ENCODE measurements around the gene KCNJ6.
"Not testable (repeated sequence)": the region's sequence is repeated elsewhere in the genome, so short reads cannot be mapped to it uniquely, and the experiment has no call there.

KCNJ6 gene, protein sequence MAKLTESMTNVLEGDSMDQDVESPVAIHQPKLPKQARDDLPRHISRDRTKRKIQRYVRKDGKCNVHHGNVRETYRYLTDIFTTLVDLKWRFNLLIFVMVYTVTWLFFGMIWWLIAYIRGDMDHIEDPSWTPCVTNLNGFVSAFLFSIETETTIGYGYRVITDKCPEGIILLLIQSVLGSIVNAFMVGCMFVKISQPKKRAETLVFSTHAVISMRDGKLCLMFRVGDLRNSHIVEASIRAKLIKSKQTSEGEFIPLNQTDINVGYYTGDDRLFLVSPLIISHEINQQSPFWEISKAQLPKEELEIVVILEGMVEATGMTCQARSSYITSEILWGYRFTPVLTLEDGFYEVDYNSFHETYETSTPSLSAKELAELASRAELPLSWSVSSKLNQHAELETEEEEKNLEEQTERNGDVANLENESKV

GRCh38 chr21:37916310-37917051, at the start of gene KCNJ6:
Gene KCNJ6 (minus strand): TSS chr21:37916457. CDS start chr21:37840682, 75,775 bp downstream.
- no peak for DNase-seq

GRCh38 chr21:37965088-37965805, 49.0 kb upstream of the KCNJ6 start:
- no peak for DNase-seq

DNA sequence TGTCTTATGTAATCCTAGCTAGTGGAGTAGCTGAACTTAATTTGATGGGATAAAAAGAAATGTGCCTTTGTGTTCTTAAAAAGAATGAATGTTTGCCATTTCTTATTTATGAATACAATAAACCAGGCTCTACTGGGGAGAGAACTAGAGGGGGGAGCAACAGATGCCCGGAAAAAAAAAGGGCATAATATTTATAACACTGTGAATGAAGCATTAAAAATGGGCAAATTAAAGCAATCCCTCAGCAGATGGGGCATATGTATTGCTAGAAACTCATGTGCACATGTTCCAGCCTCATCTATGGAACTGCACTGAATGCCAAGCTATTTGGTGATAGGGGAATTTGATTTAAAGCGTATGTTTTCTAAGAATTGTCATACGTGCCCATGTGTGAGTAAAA, 42.3 kb upstream of the KCNJ6 start:
- no peak for DNase-seq

- DNase-seq = no peak
These were observed 40.5 kb upstream of the KCNJ6 start for GRCh38 chr21:37956772-37957171.

DNA sequence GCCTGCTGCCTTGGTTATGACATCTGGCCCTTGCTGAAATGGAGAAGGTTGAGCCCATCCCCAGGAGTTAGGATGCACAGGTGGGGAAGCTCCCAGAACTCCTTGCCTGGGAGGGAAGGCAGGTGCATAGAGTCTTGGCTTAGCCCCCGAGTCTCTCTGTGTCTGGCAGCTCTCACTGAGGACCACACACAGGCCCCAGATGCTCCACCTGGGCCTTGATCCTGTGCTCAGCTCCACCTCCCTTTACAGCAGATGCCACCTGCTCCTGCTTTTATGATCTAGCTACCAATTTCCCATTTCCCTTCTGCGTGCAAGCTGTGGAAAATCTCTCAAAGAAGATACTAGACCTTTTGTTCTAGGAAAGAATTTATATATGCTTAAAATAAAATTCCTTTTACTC, 28.8 kb upstream of the KCNJ6 start:
- no peak for DNase-seq

GRCh38 chr21:37944496-37944895, 28.2 kb upstream of the KCNJ6 start:
- DNase-seq = no peak

- DNase-seq = no peak
These were observed 24.4 kb upstream of the KCNJ6 start for GRCh38 chr21:37940691-37941090.

DNA sequence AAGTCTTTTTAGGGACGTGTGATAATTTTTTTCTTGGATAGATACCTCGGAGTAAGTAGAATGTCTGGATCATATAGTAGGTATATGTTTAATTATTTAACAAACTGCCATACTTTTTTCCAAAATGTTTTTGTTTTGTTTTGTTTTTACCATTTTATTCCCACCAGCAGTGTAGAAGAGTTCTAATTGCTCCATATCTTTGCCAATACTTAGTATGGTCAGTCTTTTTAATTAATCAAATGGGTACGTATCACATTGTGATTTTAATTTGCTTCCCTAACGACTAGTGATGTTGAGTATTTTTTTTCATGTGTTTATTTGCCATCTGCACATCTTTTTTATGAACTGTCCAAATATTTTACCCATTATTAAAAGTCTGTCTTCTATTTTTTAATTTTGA, 23.6 kb upstream of the KCNJ6 start:
- no peak for DNase-seq

GRCh38 chr21:37939251-37939650, 23.0 kb upstream of the KCNJ6 start:
- no peak for DNase-seq

DNA sequence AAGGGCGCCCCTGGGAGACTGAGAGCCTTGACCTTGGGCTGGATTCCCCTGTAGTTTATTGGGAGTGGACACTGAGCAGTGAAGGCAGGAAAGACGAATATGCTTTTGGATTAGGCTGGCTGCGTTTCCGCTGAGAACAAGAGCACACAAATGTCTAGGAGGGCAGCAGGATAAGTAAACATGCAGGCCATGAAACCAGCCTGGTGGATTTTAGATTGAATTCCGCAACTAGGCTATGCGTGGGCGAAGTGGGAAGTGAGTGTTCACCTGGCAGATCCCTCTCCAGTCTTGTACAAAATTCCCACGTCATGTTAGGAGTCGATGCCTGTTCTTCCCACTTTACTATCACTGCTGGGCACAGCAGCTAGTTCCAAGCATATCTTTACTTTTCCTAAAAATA, 21.4 kb upstream of the KCNJ6 start:
- no peak for DNase-seq

DNA sequence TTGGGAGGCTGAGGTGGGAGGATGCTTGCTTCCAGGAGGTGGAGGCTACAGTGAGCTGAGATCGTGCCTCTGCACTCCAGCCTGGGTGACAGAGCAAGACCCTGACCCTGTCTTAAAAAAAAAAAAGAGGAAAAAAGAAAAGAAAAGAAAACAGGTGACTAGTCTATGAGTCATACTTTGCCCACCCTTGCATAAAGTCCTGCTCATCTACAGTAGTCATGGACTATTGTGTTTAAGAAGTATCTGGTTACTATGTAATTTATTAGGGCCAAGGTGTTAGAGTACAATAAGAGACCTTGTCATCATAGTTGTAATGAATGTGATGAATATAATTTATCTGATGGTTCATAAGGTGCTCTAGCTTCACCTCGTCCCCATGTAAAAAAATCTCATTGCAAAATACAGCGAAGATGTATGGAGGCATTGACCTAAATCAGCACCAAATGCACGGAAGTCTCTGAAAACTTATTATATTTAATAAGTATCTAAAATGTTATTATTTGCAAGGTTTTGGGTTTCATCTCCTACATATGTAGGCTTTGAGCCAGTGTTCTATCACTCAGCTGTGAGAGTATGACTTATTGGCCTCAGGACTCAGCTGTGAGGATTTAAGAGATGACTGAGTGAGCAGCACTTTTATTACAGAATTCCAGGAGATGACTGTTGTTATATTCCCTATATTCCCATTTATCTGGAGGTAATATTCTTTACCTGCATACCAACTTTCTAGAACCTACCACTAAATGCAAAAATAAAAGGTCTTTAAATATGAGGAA, 19.9 kb upstream of the KCNJ6 start:
- DNase-seq = no peak

- no peak for DNase-seq
These were observed 16.7 kb upstream of the KCNJ6 start for GRCh38 chr21:37932936-37933335.

DNA sequence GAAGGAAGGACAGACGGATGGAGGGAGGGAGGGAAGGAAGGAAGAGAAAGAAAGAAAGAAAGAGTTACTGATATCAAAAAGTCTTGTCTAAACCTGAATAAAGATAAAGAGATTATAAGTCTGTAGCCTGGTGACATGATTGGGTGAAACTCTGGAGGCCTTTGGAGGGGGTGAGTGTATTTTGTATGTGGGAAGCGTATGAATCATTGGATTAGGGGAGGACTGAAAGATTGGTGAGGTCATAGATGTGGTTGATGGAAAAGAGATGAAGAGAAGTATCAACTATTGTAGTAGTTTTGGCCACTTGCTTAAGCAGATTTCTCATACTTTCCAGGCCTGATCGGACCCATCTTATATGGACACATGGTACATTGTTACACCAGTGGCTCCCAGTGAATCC, 11.5 kb upstream of the KCNJ6 start:
- DNase-seq = no peak

- no peak for DNase-seq
These were observed 4.8 kb upstream of the KCNJ6 start for GRCh38 chr21:37921091-37921490.

- not testable (repeated sequence) for DNase-seq
These were observed 4.0 kb upstream of the KCNJ6 start for GRCh38 chr21:37920302-37920701.

DNA sequence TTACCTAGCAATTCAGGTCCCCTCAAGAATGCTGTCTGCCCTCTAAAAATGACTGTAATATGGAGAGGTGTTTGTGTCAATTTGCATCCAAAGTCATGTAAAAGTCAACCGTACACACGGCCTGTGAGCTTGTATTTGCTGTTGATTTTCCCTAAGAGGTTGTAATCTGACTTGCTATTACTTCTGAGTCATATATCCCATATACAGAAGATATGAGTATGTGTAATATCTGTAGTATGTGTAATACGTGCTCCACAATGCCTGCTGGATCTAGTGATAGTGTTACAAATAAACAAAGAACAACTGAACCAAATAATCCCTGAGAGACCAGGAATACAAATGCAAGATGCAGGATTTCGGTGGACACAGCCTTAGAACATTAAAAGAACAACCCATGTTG, 1.4 kb upstream of the KCNJ6 start:
- no peak for DNase-seq

- DNase-seq = no peak
These were observed 332 bp downstream of the KCNJ6 start for GRCh38 chr21:37915941-37916309.

- DNase-seq = no peak
These were observed 753 bp downstream of the KCNJ6 start for GRCh38 chr21:37915497-37915911.

- DNase-seq = no peak
These were observed 3.6 kb downstream of the KCNJ6 start for GRCh38 chr21:37912616-37913015.

GRCh38 chr21:37909936-37910335, 6.3 kb downstream of the KCNJ6 start:
- DNase-seq = no peak

DNA sequence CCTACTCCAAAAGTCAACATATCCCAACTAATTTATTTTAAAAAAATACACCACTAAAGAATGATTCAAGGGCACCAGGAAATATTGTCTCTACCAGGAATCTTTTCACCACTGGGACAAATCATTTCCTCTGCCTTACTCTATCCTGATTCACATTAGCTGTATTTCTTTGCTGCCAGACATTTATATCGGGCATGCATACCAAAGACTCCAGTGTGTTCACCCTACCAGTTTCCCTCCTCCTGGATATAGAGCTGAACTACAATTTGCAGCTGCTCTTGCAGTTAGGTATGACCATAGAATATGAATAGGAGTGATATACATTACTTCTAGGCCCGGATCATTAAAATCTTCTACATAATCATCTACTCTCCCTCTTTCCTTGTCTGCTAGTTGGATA, 7.6 kb downstream of the KCNJ6 start:
- no peak for DNase-seq

- DNase-seq = no peak
These were observed 9.2 kb downstream of the KCNJ6 start for GRCh38 chr21:37907076-37907475.

DNA sequence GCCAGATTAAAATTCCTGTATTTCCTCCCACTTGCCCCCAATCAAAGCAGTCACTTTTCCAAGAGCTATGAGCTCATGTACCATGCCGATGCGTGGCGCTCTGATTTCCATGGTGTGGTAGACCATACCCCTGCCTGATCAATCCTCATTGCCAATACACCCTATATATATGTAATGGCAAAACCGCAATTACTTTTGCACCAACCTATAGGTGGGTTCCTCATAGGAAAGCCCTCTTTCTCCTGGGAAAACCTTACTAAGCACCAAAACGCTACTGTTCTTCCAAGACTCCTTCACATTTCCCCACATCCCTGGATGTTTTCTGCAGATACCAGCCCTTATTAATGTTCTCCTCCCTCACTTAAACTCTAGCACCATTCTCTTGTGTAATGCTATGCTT, 11.0 kb downstream of the KCNJ6 start:
- DNase-seq = no peak

All from activated naive CD4-positive, alpha-beta T cell (primary cell).